NCI-H1105 (cell line): ENCODE results near the gene COL11A1.
"Not testable (repeated sequence)": the region's sequence is repeated elsewhere in the genome, so short reads cannot be mapped to it uniquely, and the experiment has no call there.

ENCODE experiments used
- DNase-seq: peaks from one replicate; lab custom pipeline; 2025; lab: John Stamatoyannopoulos, UW

COL11A1 gene

GRCh38 chr1:102834688-102835320 lies 273.5 kb downstream of the COL11A1 start:
- DNase-seq = no peak

- no peak for DNase-seq
Observed at GRCh38 chr1:102833151-102833550, 275.2 kb downstream of the COL11A1 start.

GRCh38 chr1:102826706-102827105 lies 281.6 kb downstream of the COL11A1 start:
- DNase-seq = not testable (repeated sequence)
